Common myeloid progenitor, CD34-positive (primary cell): Measurements from ENCODE around the gene CDH4.

ENCODE experiments used
- CTCF ChIA-PET: fragments of 350-600 bp; sonication (Branson Sonifier 250); formaldehyde crosslinking; loops from one replicate; lab custom pipeline; 2021; ENCODE audit warnings: antibody characterized with exemption; lab: Charles Lee
- POLR2A ChIA-PET: fragments of 350-600 bp; sonication (Branson Sonifier 250); formaldehyde crosslinking; loops from one replicate; lab custom pipeline; 2021; ENCODE audit warnings: antibody characterized with exemption; lab: Charles Lee
- DNase-seq, 3 donors: peaks; one replicate each; pipeline versions ENCODE4 v3.0.0 to v3.0.0-alpha.2; 2013
- H3K27ac ChIP-seq, 2 experiments: 1 replicate in 1 of 2; 2 replicates in 1 of 2; pipeline ENCODE4 v1.7.0; 2013; ENCODE audit warnings: inconsistent platforms in 2 of 2, low read length in 2 of 2, mild to moderate bottlenecking in 2 of 2, low read depth in 1 of 2, moderate library complexity in 1 of 2; ENCODE audit not compliant: severe bottlenecking in 2 of 2, insufficient read depth in 1 of 2, poor library complexity in 1 of 2
- H3K27me3 ChIP-seq, 5 experiments: replicated peaks in 2 of 5; 1 replicate in 3 of 5; 2 replicates in 2 of 5; pipeline versions ENCODE4 v1.6.1 to v1.7.0; 2013; ENCODE audit warnings: low read length in 4 of 5, mild to moderate bottlenecking in 2 of 5, moderate library complexity in 2 of 5, inconsistent platforms in 1 of 5; ENCODE audit not compliant: insufficient read depth in 5 of 5, control insufficient read depth in 4 of 5
- H3K36me3 ChIP-seq, 4 experiments: 1 replicate in 2 of 4; 2 replicates in 2 of 4; pipeline versions ENCODE4 v1.6.1 to v1.7.0; 2013; ENCODE audit warnings: low read length in 3 of 4, control low read depth in 1 of 4, mild to moderate bottlenecking in 1 of 4; ENCODE audit not compliant: control insufficient read depth in 4 of 4, insufficient read depth in 4 of 4
- H3K4me1 ChIP-seq, 4 experiments: 1 replicate in 3 of 4; 2 replicates in 1 of 4; pipeline versions ENCODE4 v1.6.1 to v1.7.1; 2013; ENCODE audit warnings: low read length in 3 of 4, mild to moderate bottlenecking in 3 of 4, control low read depth in 1 of 4, inconsistent platforms in 1 of 4, moderate library complexity in 1 of 4; ENCODE audit not compliant: control insufficient read depth in 4 of 4, insufficient read depth in 4 of 4; ENCODE audit errors: control extremely low read depth in 1 of 4
- H3K4me3 ChIP-seq, 7 experiments: 1 replicate in 4 of 7; 2 replicates in 3 of 7; pipeline versions ENCODE4 v1.5.1 to v1.7.0; 2013; ENCODE audit warnings: mild to moderate bottlenecking in 7 of 7, low read length in 6 of 7, moderate library complexity in 6 of 7, inconsistent platforms in 2 of 7, low read depth in 2 of 7, control low read depth in 1 of 7; ENCODE audit not compliant: insufficient read depth in 4 of 7, control insufficient read depth in 1 of 7; ENCODE audit errors: extremely low read depth in 1 of 7
- H3K9me3 ChIP-seq, 5 experiments: 1 replicate in 4 of 5; 2 replicates in 1 of 5; pipeline versions ENCODE4 v1.6.1 to v1.7.1; 2013; ENCODE audit warnings: low read length in 4 of 5, mild to moderate bottlenecking in 2 of 5, inconsistent platforms in 1 of 5, low read depth in 1 of 5, moderate library complexity in 1 of 5; ENCODE audit not compliant: control insufficient read depth in 4 of 5, insufficient read depth in 2 of 5; ENCODE audit errors: control extremely low read depth in 1 of 5
- WGBS: methylation state at CpG from one replicate; pipeline ENCODE4 v1.1.5; 2013; ENCODE audit not compliant: insufficient coverage; 5-methylcytosine and 5-hydroxymethylcytosine counted together

CDH4 gene

GRCh38 chr20:61522498-61523090 is 270.5 kb downstream of the CDH4 start:
- CTCF ChIA-PET, result no interaction called here
- peaks cover 0 to 22% (median 0%) of the 10 kb centered on the region in 5 experiments for H3K9me3 ChIP-seq

GRCh38 chr20:61523145-61523544 is 271.1 kb downstream of the CDH4 start:
- Histone ChIP-seq H3K4me1 (peaks cover 0 to 10% (median 0%) of the 10 kb centered on the region in 4 experiments), H3K27ac (no peak overlapping the region), H3K27me3 (peaks cover 0 to 4% (median 0%) of the 10 kb centered on the region in 5 experiments), H3K4me3 (no peak overlapping the region), H3K36me3 (no peaks in the 10 kb centered on the region), H3K9me3 (peaks cover 0 to 22% (median 0%) of the 10 kb centered on the region in 5 experiments)
- no peak for DNase-seq
- ChIA-PET CTCF (no interaction called here), POLR2A (no interaction called here)
- 95% methylated on average over 19 of the region's 19 CpGs for WGBS

More at GRCh38 chr20:61522498-61523090, 270.5 kb downstream of the CDH4 start:
- no peaks in the 10 kb centered on the region for H3K36me3 ChIP-seq
- H3K4me3 ChIP-seq, result no peak overlapping the region
- H3K27ac ChIP-seq, result no peak overlapping the region
- peaks cover 0 to 10% (median 0%) of the 10 kb centered on the region in 4 experiments for H3K4me1 ChIP-seq
- no peak for DNase-seq
- POLR2A ChIA-PET, result no interaction called here
- peaks cover 0 to 4% (median 0%) of the 10 kb centered on the region in 5 experiments for H3K27me3 ChIP-seq
- 97% methylated on average over 21 of the region's 25 CpGs for WGBS

- no peak for DNase-seq
- peaks cover 0 to 17% (median 0%) of the 10 kb centered on the region in 5 experiments for H3K9me3 ChIP-seq
Observed at GRCh38 chr20:61524951-61525666, 273.0 kb downstream of the CDH4 start.

GRCh38 chr20:61525781-61526431 is 273.8 kb downstream of the CDH4 start:
- Histone ChIP-seq H3K9me3 (peaks cover 0 to 16% (median 0%) of the 10 kb centered on the region in 5 experiments), H3K36me3 (no peaks in the 10 kb centered on the region), H3K27me3 (peaks cover 0 to 4% (median 0%) of the 10 kb centered on the region in 5 experiments), H3K27ac (no peak overlapping the region), H3K4me1 (peaks cover 0 to 10% (median 0%) of the 10 kb centered on the region in 4 experiments), H3K4me3 (no peak overlapping the region)
- ChIA-PET POLR2A (no interaction called here), CTCF (no interaction called here)
- WGBS, result 35% methylated on average over 19 of the region's 21 CpGs
- DNase-seq, result peak in 1 of 3 donors; percentile 4

More at GRCh38 chr20:61524951-61525666, 273.0 kb downstream of the CDH4 start:
- no peaks in the 10 kb centered on the region for H3K36me3 ChIP-seq
- POLR2A ChIA-PET, result no interaction called here
- 76% methylated on average over 8 of the region's 13 CpGs for WGBS
- no peak overlapping the region for H3K4me3 ChIP-seq
- CTCF ChIA-PET, result interaction anchor here (2.2 kb wide), 1 partner anchor 10 kb away, joined by 5 read pairs; no protein-coding TSS in a partner anchor
- peaks cover 0 to 10% (median 0%) of the 10 kb centered on the region in 4 experiments for H3K4me1 ChIP-seq
- no peak overlapping the region for H3K27ac ChIP-seq
- peaks cover 0 to 4% (median 0%) of the 10 kb centered on the region in 5 experiments for H3K27me3 ChIP-seq

GRCh38 chr20:61526907-61527306 is 274.8 kb downstream of the CDH4 start:
- ChIA-PET CTCF (no interaction called here), POLR2A (interaction anchor here (0.6 kb wide), 1 partner anchor 354 kb away, joined by 4 read pairs; no protein-coding TSS in a partner anchor)
- H3K36me3 ChIP-seq, result no peaks in the 10 kb centered on the region

GRCh38 chr20:61527626-61528025 is 275.6 kb downstream of the CDH4 start:
- ChIA-PET POLR2A (no interaction called here), CTCF (no interaction called here)
- peaks cover 0 to 4% (median 0%) of the 10 kb centered on the region in 5 experiments for H3K27me3 ChIP-seq
- peaks cover 0 to 10% (median 0%) of the 10 kb centered on the region in 4 experiments for H3K4me1 ChIP-seq
- no peak overlapping the region for H3K27ac ChIP-seq
- no peak overlapping the region for H3K4me3 ChIP-seq
- WGBS, result 95% methylated on average over 10 of the region's 11 CpGs
- peaks cover 0 to 16% (median 0%) of the 10 kb centered on the region in 5 experiments for H3K9me3 ChIP-seq
- DNase-seq, result no peak
- H3K36me3 ChIP-seq, result no peaks in the 10 kb centered on the region

More at GRCh38 chr20:61526907-61527306, 274.8 kb downstream of the CDH4 start:
- Histone ChIP-seq H3K27ac (no peak overlapping the region), H3K4me1 (peaks cover 0 to 10% (median 0%) of the 10 kb centered on the region in 4 experiments), H3K27me3 (peaks cover 0 to 4% (median 0%) of the 10 kb centered on the region in 5 experiments), H3K9me3 (peaks cover 0 to 16% (median 0%) of the 10 kb centered on the region in 5 experiments), H3K4me3 (no peak overlapping the region)
- 94% methylated on average over 10 of the region's 13 CpGs for WGBS
- no peak for DNase-seq
